MM.1S (cell line): ENCODE data around the gene NXPH1.

ENCODE experiments used
- DNase-seq: peaks from one replicate; pipeline ENCODE4 v3.0.0-alpha.2; 2015
- H2AFZ ChIP-seq: fragments of 300-600 bp; sonication (generic); 2 replicates; pipeline ENCODE4 v1.6.0; 2016; ENCODE audit warnings: antibody characterized with exemption, low read length
- H3F3A ChIP-seq: fragments of 300-600 bp; sonication (generic); 2 replicates; pipeline ENCODE4 v1.6.1; 2016; ENCODE audit warnings: mild to moderate bottlenecking, antibody characterized with exemption, low read length, moderate library complexity, mixed read lengths; ENCODE audit not compliant: insufficient read depth
- H3K27ac ChIP-seq: fragments of 300-600 bp; sonication (generic); 2 replicates; pipeline ENCODE4 v1.5.1; 2016; ENCODE audit warnings: mild to moderate bottlenecking, low read length
- H3K27me3 ChIP-seq: fragments of 300-600 bp; sonication (generic); replicated peaks from 2 replicates; pipeline ENCODE4 v1.6.0; 2016; ENCODE audit warnings: low read length; ENCODE audit not compliant: insufficient read depth
- H3K36me3 ChIP-seq: fragments of 300-600 bp; sonication (generic); replicated peaks from 2 replicates; pipeline ENCODE4 v1.6.1; 2016; ENCODE audit warnings: mild to moderate bottlenecking, low read length, mixed read lengths; ENCODE audit not compliant: insufficient read depth
- H3K4me1 ChIP-seq: fragments of 300-600 bp; sonication (generic); 2 replicates; pipeline ENCODE4 v1.6.1; 2016; ENCODE audit warnings: low read length, mixed read lengths
- H3K4me2 ChIP-seq: fragments of 300-600 bp; sonication (generic); 2 replicates; pipeline ENCODE4 v1.6.0; 2016; ENCODE audit warnings: low read depth, low read length
- H3K4me3 ChIP-seq: fragments of 300-600 bp; sonication (generic); 2 replicates; pipeline ENCODE4 v1.5.1; 2016; ENCODE audit warnings: low read length, mixed read lengths
- H3K79me2 ChIP-seq: fragments of 300-600 bp; sonication (generic); 2 replicates; pipeline ENCODE4 v1.6.1; 2016; ENCODE audit warnings: mixed run types, low read length, mixed read lengths
- H3K9ac ChIP-seq: fragments of 300-600 bp; sonication (generic); 2 replicates; pipeline ENCODE4 v1.6.1; 2016; ENCODE audit warnings: low read length, mixed read lengths
- H3K9me2 ChIP-seq: fragments of 300-600 bp; sonication (generic); replicated peaks from 2 replicates; pipeline ENCODE4 v1.6.1; 2016; ENCODE audit warnings: mild to moderate bottlenecking, low read length, mixed read lengths; ENCODE audit not compliant: insufficient read depth
- H3K9me3 ChIP-seq: fragments of 300-600 bp; sonication (generic); replicated peaks from 2 replicates; pipeline ENCODE4 v1.6.1; 2016; ENCODE audit warnings: mild to moderate bottlenecking, low read length, mixed read lengths; ENCODE audit not compliant: insufficient read depth
- H4K20me1 ChIP-seq: fragments of 300-600 bp; sonication (generic); 2 replicates; pipeline ENCODE4 v1.6.1; 2016; ENCODE audit warnings: mild to moderate bottlenecking, low read length, moderate library complexity, mixed read lengths; ENCODE audit not compliant: insufficient read depth
- EZH2 ChIP-seq: fragments of 300-600 bp; sonication (generic); optimal IDR thresholded peaks from 2 replicates; pipeline ENCODE3; 2017; ENCODE audit warnings: low read depth, mild to moderate bottlenecking, antibody characterized with exemption, low read length, mixed read lengths
- EZH2phosphoT487 ChIP-seq: fragments of 300-600 bp; sonication (generic); IDR thresholded peaks from 2 replicates; pipeline ENCODE4 v1.6.1; 2018; ENCODE audit warnings: antibody characterized with exemption, low read length
- TF ChIP-seq, protein P1 (sequence below): fragments of 300-600 bp; sonication (generic); IDR thresholded peaks from 2 replicates; pipeline ENCODE4 v1.5.1; 2016; ENCODE audit warnings: antibody characterized with exemption, low read length, mixed read lengths

Gene NXPH1

DNA sequence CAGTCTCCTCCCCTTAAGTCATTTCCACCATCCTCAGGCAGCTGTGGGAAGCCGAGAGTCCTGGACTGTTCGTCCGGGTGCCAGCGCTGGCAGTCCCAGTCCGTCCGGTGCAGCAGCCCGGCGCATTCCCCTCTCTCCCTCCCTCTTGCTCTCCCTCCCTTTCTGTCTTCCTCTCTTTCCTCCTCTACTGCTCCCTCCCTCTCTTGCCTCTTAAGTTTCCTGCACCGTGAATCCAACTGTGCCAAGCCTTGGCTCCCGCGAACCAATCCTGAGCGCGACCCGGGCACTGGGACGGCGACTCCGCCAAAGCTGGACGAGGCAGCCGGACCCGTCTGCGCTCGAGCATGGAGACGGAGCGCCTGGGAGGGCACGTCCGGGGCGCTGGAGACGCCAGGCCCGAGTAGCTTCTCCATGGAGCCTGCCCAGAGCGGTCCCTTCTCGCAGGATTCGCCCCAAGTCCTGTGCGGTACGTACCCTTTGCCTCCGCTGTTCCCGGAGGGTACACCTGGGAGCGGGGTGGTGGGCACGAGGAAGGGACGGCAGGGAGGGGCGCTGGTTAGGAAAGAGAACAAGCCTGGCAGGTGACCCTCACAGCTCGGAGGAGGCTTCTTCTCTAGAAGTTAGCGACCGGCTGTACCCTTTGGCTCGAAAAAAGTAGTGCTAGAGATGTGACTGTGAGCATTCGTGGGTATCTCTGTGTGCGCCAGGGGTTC is 1.0 kb downstream of the NXPH1 start:
- H3K9me2 ChIP-seq = no peaks in the 10 kb centered on the region
- no peaks in the 10 kb centered on the region for H3K27me3 ChIP-seq
- H3K36me3 ChIP-seq = no peaks in the 10 kb centered on the region
- H3K9me3 ChIP-seq = no peaks in the 10 kb centered on the region
- H3K4me3 ChIP-seq = no peak overlapping the region
- H3F3A ChIP-seq = no peaks in the 10 kb centered on the region
- TF ChIP-seq, protein P1, sequence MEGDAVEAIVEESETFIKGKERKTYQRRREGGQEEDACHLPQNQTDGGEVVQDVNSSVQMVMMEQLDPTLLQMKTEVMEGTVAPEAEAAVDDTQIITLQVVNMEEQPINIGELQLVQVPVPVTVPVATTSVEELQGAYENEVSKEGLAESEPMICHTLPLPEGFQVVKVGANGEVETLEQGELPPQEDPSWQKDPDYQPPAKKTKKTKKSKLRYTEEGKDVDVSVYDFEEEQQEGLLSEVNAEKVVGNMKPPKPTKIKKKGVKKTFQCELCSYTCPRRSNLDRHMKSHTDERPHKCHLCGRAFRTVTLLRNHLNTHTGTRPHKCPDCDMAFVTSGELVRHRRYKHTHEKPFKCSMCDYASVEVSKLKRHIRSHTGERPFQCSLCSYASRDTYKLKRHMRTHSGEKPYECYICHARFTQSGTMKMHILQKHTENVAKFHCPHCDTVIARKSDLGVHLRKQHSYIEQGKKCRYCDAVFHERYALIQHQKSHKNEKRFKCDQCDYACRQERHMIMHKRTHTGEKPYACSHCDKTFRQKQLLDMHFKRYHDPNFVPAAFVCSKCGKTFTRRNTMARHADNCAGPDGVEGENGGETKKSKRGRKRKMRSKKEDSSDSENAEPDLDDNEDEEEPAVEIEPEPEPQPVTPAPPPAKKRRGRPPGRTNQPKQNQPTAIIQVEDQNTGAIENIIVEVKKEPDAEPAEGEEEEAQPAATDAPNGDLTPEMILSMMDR = no peak
- no peak for TF ChIP-seq EZH2
- no peak for TF ChIP-seq EZH2phosphoT487
- 0 out of 2 replicates have a peak, but pooled peaks cover 5% of the 10 kb centered on the region for H3K4me1 ChIP-seq
- no peak for DNase-seq
- H2AFZ ChIP-seq = no peak overlapping the region
- no peak overlapping the region for H3K4me2 ChIP-seq
- no peak overlapping the region for H3K27ac ChIP-seq
- H3K9ac ChIP-seq = no peak overlapping the region
- no peaks in the 10 kb centered on the region for H3K79me2 ChIP-seq
- no peaks in the 10 kb centered on the region for H4K20me1 ChIP-seq

DNA sequence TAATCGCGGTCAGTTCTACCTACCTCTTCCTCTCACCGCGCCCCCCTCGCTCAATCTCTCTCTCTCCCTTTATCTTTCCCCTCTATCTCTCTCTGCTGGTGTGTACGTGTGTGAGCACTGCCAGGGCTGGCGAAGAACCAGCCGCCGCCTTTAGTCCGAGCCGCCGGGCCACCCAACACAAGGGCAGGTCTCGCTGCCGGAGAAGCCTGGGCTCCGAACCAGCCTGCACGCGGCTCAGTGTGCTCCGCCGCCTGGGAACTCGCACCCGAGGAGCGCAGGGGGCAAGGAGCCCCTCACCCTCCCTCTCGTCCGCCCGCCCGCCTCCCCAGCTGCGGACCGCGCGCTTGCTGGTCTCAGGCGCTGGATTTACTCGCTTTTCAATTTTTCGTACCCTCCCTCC is 1.7 kb downstream of the NXPH1 start:
- no peak overlapping the region for H3K4me3 ChIP-seq

DNA sequence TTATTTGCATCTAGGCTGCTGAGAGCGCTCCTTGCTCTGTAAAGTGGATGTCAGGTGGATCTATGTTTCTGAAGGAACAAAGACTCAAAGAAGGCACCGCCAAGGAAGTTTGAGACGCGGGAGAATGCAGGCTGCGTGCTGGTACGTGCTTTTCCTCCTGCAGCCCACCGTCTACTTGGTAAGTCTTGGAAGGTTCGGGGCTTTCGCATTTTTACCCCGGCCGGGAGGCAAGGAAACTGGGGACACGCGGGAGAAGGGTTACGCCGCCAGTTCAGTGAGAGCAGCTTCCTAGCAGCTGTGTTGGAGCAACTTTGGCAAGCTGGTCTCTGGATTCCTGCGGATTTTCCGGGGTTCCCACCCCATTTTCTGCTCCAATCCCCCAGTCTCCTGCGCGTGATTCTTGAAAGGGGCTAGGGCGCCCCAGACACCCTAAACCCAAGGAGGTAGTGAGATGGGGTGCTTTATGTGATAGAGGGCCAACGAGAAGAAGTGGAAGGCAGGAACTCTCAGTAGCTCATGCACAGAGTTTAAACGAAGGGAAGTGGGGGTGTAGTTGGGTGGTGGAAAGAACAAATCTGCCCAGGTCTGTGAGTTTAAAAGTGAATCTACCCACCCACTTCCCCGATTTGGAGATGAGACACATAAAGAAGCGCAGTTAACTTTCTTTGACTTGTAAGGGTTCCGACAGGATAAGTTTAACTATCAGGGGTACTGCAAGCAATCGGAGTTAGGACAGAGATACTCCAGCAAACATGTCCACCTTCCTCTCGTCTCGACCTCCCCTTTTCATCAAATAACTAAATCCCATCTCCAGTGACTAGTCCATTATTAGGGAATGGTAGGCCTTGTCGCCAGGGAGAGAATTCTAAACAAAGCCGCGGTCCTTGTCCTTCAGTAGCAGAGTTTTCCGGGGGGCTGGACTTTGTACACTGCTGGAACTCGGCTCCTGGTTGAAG is 2.5 kb downstream of the NXPH1 start:
- H3K27me3 ChIP-seq = no peaks in the 10 kb centered on the region
- H3F3A ChIP-seq = no peaks in the 10 kb centered on the region
- 0 out of 2 replicates have a peak, but pooled peaks cover 5% of the 10 kb centered on the region for H3K4me1 ChIP-seq
- no peak overlapping the region for H2AFZ ChIP-seq
- TF ChIP-seq EZH2 (no peak), EZH2phosphoT487 (no peak)
- TF ChIP-seq, protein P1 = no peak
- no peak overlapping the region for H3K4me3 ChIP-seq
- DNase-seq = no peak
- H3K9me2 ChIP-seq = no peaks in the 10 kb centered on the region
- no peaks in the 10 kb centered on the region for H3K36me3 ChIP-seq
- H4K20me1 ChIP-seq = no peaks in the 10 kb centered on the region
- no peak overlapping the region; the same call in 1 of the 2 replicates for H3K4me2 ChIP-seq
- no peak overlapping the region for H3K9ac ChIP-seq
- H3K79me2 ChIP-seq = no peaks in the 10 kb centered on the region
- H3K27ac ChIP-seq = no peak overlapping the region
- no peaks in the 10 kb centered on the region for H3K9me3 ChIP-seq

More for the DNA sequence above, 1.7 kb downstream of the NXPH1 start:
- DNase-seq = no peak
- no peaks in the 10 kb centered on the region for H3K9me2 ChIP-seq
- 0 out of 2 replicates have a peak, but pooled peaks cover 5% of the 10 kb centered on the region for H3K4me1 ChIP-seq
- no peak overlapping the region for H3K4me2 ChIP-seq
- no peaks in the 10 kb centered on the region for H3F3A ChIP-seq
- H3K79me2 ChIP-seq = no peaks in the 10 kb centered on the region
- H3K9me3 ChIP-seq = no peaks in the 10 kb centered on the region
- no peaks in the 10 kb centered on the region for H3K27me3 ChIP-seq
- H4K20me1 ChIP-seq = no peaks in the 10 kb centered on the region
- no peaks in the 10 kb centered on the region for H3K36me3 ChIP-seq
- no peak overlapping the region for H3K27ac ChIP-seq
- H2AFZ ChIP-seq = no peak overlapping the region
- TF ChIP-seq EZH2 = no peak
- no peak for TF ChIP-seq EZH2phosphoT487
- TF ChIP-seq, protein P1 = no peak
- H3K9ac ChIP-seq = no peak overlapping the region
